Measurements from ENCODE around the gene SMAP1.

DNA sequence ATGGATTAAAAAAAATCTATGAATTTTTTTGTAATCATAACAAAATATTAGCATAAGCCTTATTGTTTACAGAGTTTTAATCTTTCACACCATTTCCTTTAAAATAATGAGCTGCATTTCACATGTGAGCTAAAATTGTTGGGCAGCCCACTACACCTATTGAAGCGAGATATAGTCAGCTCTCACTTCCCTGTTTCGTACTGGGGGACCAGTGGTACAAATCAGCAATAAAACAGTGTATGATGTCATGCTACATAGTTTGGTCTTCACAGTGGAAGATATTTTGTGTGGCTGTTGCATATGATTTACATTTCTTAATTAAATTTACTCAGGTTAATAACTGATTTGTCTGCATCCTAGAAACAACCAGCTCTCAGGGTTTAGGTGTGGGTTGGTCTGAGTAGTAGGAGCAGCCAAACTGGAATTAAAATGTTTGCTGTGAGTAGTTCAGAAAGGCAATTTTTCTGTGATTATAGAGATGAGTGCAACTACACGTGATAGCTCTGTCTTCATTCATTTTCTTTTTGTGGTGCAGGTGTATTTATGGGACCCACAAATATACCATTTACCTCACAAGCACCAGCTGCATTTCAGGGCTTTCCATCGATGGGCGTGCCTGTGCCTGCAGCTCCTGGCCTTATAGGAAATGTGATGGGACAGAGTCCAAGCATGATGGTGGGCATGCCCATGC, 189.8 kb downstream of the SMAP1 start:
- TF ChIP-seq HIVEP1 (CRISPR knock-in tag; IDR thresholded peaks at IDR 0.05) (no peak), RCOR1 (IDR thresholded peaks at IDR 0.05; ENCODE audit: borderline replicate concordance in 1 of 2, low read depth in 2 of 2, low read length in 2 of 2) (no peak), CBX3 (IDR thresholded peaks at IDR 0.05; ENCODE audit: borderline replicate concordance in 1 of 2, low read length in 2 of 2) (no peak), NR3C1 (CRISPR knock-in tag; IDR thresholded peaks at IDR 0.05) (no peak), E2F5 (CRISPR knock-in tag; IDR thresholded peaks at IDR 0.05) (no peak), YY1 (IDR thresholded peaks at IDR 0.05; ENCODE audit: borderline replicate concordance in 1 of 3, control insufficient read depth in 1 of 3, extremely low read depth in 1 of 3, insufficient read depth in 3 of 3, insufficient read length in 1 of 3, insufficient replicate concordance in 2 of 3, low read depth in 1 of 3, low read length in 2 of 3) (no peak), NR2F6 (CRISPR knock-in tag; IDR thresholded peaks at IDR 0.05) (no peak), CHAMP1 (IDR thresholded peaks at IDR 0.05) (no peak), POLR2A (conservative IDR thresholded peaks at IDR 0.05) (no peak)
- TF ChIP-seq, protein P1, sequence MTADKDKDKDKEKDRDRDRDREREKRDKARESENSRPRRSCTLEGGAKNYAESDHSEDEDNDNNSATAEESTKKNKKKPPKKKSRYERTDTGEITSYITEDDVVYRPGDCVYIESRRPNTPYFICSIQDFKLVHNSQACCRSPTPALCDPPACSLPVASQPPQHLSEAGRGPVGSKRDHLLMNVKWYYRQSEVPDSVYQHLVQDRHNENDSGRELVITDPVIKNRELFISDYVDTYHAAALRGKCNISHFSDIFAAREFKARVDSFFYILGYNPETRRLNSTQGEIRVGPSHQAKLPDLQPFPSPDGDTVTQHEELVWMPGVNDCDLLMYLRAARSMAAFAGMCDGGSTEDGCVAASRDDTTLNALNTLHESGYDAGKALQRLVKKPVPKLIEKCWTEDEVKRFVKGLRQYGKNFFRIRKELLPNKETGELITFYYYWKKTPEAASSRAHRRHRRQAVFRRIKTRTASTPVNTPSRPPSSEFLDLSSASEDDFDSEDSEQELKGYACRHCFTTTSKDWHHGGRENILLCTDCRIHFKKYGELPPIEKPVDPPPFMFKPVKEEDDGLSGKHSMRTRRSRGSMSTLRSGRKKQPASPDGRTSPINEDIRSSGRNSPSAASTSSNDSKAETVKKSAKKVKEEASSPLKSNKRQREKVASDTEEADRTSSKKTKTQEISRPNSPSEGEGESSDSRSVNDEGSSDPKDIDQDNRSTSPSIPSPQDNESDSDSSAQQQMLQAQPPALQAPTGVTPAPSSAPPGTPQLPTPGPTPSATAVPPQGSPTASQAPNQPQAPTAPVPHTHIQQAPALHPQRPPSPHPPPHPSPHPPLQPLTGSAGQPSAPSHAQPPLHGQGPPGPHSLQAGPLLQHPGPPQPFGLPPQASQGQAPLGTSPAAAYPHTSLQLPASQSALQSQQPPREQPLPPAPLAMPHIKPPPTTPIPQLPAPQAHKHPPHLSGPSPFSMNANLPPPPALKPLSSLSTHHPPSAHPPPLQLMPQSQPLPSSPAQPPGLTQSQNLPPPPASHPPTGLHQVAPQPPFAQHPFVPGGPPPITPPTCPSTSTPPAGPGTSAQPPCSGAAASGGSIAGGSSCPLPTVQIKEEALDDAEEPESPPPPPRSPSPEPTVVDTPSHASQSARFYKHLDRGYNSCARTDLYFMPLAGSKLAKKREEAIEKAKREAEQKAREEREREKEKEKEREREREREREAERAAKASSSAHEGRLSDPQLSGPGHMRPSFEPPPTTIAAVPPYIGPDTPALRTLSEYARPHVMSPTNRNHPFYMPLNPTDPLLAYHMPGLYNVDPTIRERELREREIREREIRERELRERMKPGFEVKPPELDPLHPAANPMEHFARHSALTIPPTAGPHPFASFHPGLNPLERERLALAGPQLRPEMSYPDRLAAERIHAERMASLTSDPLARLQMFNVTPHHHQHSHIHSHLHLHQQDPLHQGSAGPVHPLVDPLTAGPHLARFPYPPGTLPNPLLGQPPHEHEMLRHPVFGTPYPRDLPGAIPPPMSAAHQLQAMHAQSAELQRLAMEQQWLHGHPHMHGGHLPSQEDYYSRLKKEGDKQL (CRISPR knock-in tag; IDR thresholded peaks at IDR 0.05; ENCODE audit: borderline replicate concordance): no peak

Measured in K562 (cell line).